Activated naive CD8-positive, alpha-beta T cell treated with anti-CD3 and anti-CD28 coated beads for 36 hours (primary cell): Measurements from ENCODE around the gene RNF181. TPM values are rescaled to one million over a fixed set of nuclear protein-coding genes. Genes with fewer than 3 reads are reported as not detected.

Experiments
- total RNA-seq, 2 experiments: library from RNA; stranded (reverse); gene quantifications; one replicate each; pipeline ENCODE4 v1.2.3, GENCODE V29; 2021

Gene RNF181
- total RNA-seq, 2 experiments from 2014 or later = 90.9 to 104 TPM

Other genes with a start within 250 kb of the RNF181 start
- gene RETSAT, start 241.2 kb upstream of the RNF181 start, total RNA-seq = 10 to 100 TPM; 21.5 to 23.3 TPM
- gene ELMOD3, start 241.0 kb upstream of the RNF181 start, total RNA-seq = 10 to 100 TPM in 1 of 2 experiments, 1 to 10 TPM in 1; 9.8 to 11.3 TPM
- 10 to 100 TPM; 18.1 to 19.8 TPM for gene CAPG, start 185.4 kb upstream of the RNF181 start, total RNA-seq
- 1 to 10 TPM in 1 of 2 experiments, under 1 TPM in 1; 0.74 to 1.2 TPM for gene SH2D6, start 177.0 kb upstream of the RNF181 start, total RNA-seq
- 100 to 1,000 TPM; 368 to 384 TPM for gene MAT2A, start 56.6 kb upstream of the RNF181 start, total RNA-seq
- gene GGCX, start 34.3 kb upstream of the RNF181 start, total RNA-seq = 10 to 100 TPM; 19.6 to 19.9 TPM
- gene VAMP8, start 18.2 kb upstream of the RNF181 start, total RNA-seq = 10 to 100 TPM; 94.3 to 98.3 TPM
- 10 to 100 TPM; 27.9 to 29.3 TPM for gene VAMP5, start 11.3 kb upstream of the RNF181 start, total RNA-seq
- 1 to 10 TPM; 2.4 to 3.4 TPM for gene TMEM150A, start 7.0 kb downstream of the RNF181 start, total RNA-seq
- gene C2orf68, start 16.3 kb downstream of the RNF181 start, total RNA-seq = 10 to 100 TPM; 23.1 to 25.0 TPM
- 100 to 1,000 TPM in 1 of 2 experiments, 10 to 100 TPM in 1; 97.9 to 109 TPM for gene USP39, start 20.4 kb downstream of the RNF181 start, total RNA-seq
- gene SFTPB, start 72.5 kb downstream of the RNF181 start, total RNA-seq = not detected
- gene GNLY, start 98.6 kb downstream of the RNF181 start, total RNA-seq = 1 to 10 TPM; 1.5 to 2.1 TPM
- gene ATOH8, start 158.2 kb downstream of the RNF181 start, total RNA-seq = not detected